Choroid plexus epithelial cell (primary cell): ENCODE results near the gene SLC1A4.
"Not testable (repeated sequence)": the region's sequence is repeated elsewhere in the genome, so short reads cannot be mapped to it uniquely, and the experiment has no call there.

Experiments
- DNase-seq: peaks from one replicate; pipeline ENCODE4 v3.0.0-alpha.2; 2010; ENCODE audit warnings: low read depth
- H3K4me3 ChIP-seq: 2 replicates; pipeline ENCODE4 v1.5.1; 2011; ENCODE audit warnings: low read depth, mild to moderate bottlenecking, control low read depth, low read length, moderate library complexity
- CTCF ChIP-seq: conservative IDR thresholded peaks from 2 replicates; pipeline ENCODE4 v1.5.1; 2011; ENCODE audit warnings: low read depth, mild to moderate bottlenecking, control low read depth, inconsistent platforms, low read length, moderate library complexity

Gene SLC1A4

GRCh38 chr2:64952511-64953482, 36.4 kb upstream of the SLC1A4 start:
- DNase-seq, result peak; percentile 91
- no peak for TF ChIP-seq CTCF
- peak overlapping the region; percentile 34 for H3K4me3 ChIP-seq

- DNase-seq, result no peak
- H3K4me3 ChIP-seq, result no peak overlapping the region
- no peak for TF ChIP-seq CTCF
Observed at GRCh38 chr2:64955467-64955866, 33.7 kb upstream of the SLC1A4 start.

DNA sequence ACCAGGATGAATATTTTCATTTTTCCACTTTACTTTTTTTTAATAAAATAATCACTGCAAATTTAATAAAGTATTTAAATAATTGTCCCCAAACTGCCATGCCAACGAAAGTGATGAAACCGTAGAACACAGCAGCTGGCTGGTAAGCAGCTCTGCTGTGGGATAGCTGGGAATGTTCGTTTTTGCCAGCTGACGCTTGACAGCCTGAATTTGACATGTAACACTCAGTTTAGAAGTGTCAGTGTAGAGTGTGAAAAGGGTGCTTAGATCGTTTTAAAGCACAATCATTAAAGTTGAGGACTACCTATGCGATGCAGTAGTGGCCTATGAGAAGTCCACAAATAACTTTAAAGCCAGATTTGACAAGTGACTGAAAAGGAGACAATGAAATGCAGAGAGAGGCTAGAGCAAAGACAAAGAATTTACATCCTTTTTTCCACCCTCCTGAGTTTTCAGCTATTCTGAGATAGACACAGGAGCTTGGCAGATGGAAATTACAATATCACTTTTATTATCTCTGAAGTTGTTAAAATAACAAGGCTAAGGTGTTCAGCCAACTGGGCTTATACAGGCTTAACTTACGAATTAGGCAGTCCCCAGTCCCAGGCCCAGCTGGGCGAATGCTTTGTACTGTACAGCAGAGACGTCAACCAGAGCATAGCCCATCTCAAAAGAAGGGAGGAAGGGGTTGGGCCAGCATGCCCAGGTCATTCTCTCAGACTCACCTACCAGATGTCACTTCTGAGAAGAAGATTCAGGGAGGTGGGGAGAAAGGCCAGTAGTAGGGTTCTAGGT, 31.9 kb upstream of the SLC1A4 start:
- H3K4me3 ChIP-seq, result no peak overlapping the region
- no peak for TF ChIP-seq CTCF
- no peak for DNase-seq

GRCh38 chr2:64958556-64958955, 30.6 kb upstream of the SLC1A4 start:
- no peak for TF ChIP-seq CTCF
- no peak overlapping the region for H3K4me3 ChIP-seq
- no peak for DNase-seq

DNA sequence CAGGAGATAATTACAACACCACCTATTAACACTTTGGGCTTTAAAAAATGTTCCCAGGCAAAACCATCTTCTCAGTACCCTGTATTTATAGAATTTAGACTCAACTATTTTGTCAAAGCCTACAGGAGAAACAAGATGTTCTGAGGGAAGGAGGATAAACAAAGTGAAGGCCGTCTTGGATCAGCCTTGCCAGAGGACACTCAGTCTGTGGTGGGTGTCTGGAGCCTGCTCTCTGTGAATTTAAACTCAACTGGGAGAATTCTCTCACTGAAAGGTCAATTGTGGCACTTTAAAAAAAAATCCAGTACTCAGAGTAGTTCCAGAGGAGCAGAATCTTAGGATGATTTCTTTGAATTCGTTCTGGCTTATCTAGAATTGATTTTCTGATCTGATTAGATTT, 28.4 kb upstream of the SLC1A4 start:
- no peak for DNase-seq
- TF ChIP-seq CTCF, result no peak
- H3K4me3 ChIP-seq, result no peak overlapping the region

GRCh38 chr2:64963138-64963537, 26.1 kb upstream of the SLC1A4 start:
- not testable (repeated sequence) for DNase-seq, H3K4me3 ChIP-seq

- H3K4me3 ChIP-seq, result no peak overlapping the region
- no peak for DNase-seq
- no peak for TF ChIP-seq CTCF
Observed at GRCh38 chr2:64963719-64964118, 25.5 kb upstream of the SLC1A4 start.
